ENCODE measurements around the gene PFN3.

The PFN3 gene, protein sequence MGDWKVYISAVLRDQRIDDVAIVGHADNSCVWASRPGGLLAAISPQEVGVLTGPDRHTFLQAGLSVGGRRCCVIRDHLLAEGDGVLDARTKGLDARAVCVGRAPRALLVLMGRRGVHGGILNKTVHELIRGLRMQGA

DNA sequence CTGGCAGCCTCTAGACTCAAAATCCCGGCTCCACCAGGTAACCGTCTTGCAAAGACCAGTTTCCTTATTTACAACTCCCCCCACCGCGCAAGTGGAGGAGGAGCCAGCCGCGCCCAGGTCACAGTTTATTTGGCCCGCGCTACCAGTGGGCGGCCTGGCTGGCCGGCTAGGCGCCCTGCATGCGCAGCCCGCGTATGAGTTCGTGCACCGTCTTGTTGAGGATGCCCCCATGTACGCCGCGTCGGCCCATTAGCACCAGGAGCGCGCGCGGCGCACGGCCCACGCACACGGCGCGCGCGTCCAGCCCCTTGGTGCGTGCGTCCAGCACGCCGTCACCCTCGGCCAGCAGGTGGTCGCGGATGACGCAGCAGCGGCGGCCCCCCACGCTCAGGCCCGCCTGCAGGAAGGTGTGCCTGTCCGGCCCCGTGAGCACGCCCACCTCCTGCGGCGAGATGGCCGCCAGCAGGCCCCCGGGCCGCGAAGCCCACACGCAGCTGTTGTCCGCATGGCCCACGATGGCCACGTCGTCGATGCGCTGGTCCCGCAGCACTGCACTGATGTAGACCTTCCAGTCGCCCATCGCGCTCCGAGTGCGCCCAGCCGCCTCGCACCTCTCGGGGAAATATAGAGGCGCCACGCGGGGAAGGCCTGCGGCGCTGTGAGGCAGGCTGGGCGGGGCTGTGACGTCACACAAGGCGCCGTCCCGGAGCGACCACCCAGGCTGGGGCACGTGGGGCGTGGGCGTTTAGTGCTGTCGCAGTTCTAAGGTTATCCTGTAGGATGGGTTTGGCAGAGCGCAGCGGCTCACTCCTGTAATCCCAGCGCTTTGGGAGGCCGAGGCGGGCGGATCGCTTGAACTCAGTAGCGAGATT, at the start of gene PFN3:
Gene PFN3, minus strand, starts transcription at position 665 of the 872 bp plus-strand sequence. Its CDS starts 85 bp downstream, at position 580.
- DNase-seq (ENCODE audit: low read depth in 2 of 2) = no peak

DNA sequence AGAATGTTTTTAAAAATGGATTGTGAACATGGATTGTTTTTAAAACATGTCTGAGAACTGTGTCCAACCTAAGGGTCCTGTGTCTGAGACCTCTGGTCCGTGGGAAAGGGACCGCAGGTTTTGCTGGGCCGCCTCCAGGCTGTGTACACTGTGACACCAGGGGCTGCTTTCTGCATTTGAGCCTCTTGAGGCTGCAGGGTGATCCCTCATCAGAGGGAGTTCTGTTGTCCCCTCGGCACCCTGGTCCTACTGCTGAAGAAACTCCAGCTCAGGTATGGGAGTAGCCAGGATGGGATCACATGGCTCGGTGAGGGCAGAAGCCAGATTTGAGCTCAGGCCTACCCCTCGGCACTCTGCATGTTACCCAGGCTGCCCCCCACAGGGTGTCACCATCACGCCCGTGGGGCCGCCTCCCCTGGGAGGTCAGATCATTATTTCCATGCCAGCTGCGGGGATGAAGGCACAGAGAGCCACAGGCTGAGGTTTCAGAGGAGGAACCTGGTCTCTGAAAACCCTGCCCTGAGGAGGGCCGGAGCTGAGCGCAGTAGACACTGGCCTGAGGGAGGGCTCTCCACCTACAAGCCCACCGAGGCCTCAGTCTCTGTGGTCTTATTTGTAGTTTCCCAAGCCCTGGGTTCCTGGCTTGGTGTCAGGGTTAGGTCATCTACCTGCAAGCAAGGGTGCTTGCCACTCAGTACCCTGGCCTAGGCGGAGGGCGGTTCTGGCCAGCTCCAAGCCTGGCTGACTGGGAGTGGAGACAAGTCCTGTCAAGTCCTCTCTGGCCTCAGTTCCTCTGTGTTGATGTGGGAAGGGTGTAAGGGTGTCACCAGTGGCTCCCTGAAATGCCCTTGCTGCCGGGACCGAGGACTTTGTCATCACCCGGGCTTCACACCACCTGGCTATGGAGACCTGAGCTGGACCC, 48.9 kb upstream of the PFN3 start:
- no peak for DNase-seq (ENCODE audit: low read depth in 2 of 2)

DNA sequence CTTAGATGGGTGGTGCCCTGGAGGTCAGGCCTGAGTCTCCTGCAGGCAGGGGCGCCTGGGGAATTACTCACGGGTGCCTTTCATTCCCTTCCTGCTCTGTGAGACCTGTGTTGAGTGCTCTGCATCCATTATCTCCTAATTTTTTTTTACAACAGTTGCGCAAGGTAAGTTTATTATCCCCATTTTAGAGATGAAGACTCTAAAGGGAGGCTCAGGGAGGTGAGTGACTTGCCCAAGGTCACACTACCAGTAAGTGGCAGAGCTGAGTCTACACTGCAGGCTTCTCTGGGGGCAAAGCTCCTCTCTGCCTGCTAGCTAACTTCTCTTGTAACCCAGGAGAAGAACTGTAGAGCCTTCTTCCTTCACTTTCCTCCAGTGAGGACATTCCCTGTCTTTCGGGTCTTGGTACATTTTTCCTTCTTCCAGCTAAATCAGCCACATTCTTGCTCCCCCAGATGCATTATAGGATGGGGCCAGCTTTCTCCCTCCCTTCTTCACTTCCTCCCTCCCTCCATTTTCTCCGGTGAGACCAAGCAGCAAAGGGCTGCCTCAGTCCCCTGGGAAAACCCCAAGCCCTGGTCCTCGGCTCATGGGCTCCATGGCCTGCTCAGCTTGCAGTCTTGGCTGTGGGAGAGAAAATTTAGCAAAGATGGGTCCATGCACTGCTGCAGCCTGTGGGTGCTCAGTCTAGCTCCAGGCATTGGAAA, 47.9 kb upstream of the PFN3 start:
- DNase-seq (ENCODE audit: low read depth in 2 of 2) = no peak

DNA sequence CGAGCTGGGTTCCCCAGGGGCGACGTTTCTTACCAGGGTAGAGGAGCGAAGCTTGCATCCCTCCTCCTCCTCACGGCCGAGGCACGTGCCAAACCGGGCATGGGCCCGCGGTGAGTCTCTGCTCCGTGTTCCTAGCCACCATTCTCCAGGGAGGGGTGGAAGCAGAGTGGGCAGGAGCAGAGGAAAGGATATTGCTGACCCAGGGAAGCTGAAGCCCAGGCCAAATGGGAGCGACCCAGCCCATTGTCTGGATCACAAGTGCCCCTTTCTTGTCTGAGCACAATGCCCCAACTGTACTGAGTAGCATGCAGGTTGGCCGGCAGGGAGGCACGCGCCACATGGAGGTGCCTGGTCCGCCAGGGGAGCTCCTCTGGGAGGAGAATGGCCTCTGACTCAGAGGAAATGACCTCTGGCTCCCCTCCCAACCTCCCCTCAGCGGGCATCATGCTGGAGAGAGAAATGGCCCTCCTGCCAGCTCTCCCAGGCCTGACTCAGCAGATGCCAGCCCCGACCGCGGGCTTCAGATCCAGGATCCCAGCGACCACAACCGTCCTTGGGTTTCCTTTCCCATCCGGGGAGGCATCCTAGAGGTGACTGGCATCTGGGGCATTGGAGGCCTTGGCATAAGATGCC, 47.3 kb upstream of the PFN3 start:
- no peak for DNase-seq (ENCODE audit: low read depth in 2 of 2)

DNA sequence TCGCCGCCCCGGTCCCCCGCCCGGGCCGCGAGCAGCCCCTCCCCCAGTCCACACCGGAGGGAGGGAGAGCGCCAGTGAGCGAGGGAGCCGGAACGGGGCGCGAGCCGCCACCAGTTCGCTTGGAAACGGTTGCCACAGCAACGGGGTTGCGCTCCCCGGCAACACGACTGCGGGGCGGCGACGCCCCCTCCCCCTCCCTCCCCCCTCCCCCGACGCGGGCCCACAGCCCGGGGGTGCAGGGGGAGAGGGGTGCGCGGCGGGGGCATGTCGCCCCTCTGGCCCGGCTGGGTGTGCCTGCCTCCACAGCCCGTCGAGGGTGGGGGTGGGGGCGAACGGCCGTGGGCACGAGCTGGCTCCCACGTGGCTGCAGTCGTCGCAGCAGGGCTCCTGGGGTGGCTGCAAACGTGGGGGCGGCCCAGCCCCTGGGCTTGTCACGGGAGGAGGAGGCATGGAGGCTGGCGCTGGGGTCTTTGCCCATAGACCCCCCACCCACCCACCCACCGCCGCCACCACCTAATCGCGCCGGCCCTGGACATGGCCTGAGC, 46.7 kb upstream of the PFN3 start:
- no peak for DNase-seq (ENCODE audit: low read depth in 2 of 2)

DNA sequence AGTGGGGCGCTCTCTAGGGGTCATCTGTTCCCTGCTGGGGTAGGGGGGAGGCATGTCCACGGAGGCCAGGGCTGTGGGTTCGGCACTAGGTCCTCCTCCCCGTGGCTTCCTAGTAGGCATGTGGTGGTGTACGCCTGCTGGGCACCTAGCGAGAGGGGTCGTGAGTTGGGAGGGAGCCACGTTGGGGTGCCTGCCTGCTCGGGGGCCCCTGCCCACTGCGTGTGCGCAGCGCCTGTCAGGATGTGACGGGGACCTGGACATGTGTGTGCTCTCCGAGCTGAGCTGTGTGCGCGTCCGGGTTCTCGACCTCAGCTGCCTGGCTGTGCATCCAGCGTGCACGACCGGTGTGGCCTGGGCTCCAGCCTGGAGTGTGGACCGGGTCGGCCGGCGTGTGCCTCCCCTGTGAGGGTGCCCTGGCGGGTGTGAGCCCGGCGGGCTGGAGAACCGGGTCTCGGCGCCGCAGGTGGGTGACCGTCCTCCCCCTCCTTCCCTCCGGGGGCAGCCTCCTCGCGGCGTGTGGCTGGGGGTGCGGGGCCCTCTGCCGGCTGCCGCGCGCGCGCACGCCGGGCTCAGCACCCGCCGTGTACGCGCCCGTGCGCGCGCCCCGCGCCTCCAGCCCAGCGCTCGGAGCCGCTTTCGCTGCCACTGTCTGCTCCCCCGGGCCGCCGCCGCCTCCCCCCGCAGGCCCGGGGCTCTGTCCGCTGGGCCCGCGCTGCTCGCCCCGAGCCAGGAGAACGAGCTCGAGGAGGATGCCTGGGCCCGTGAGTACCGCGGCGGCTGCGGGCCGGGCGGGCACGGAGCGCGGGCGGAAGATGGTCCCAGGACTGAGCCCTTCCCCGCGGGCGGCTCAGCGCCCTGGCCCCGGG, 46.0 kb upstream of the PFN3 start, which contains the start of gene PRR7:
Gene PRR7, plus strand, starts transcription at position 615 of the 866 bp plus-strand sequence. CDS start 8,254 bp downstream, outside the sequence.
- no peak for DNase-seq (ENCODE audit: low read depth in 2 of 2)

DNA sequence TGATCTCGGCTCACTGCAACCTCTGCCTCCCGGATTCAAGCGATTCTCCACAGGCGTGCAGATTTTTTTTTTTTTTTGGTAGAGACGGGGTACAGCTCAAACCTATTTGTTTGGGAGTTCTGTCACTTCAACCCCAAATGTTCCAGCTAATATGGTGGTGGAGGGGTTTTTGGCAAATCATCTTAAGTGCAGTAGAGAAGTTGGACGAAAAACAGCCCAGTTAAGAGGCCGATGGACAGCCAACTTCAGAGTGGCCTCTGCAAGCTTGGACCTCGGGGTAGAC, 45.4 kb upstream of the PFN3 start:
- no peak for DNase-seq (ENCODE audit: low read depth in 2 of 2)

DNA sequence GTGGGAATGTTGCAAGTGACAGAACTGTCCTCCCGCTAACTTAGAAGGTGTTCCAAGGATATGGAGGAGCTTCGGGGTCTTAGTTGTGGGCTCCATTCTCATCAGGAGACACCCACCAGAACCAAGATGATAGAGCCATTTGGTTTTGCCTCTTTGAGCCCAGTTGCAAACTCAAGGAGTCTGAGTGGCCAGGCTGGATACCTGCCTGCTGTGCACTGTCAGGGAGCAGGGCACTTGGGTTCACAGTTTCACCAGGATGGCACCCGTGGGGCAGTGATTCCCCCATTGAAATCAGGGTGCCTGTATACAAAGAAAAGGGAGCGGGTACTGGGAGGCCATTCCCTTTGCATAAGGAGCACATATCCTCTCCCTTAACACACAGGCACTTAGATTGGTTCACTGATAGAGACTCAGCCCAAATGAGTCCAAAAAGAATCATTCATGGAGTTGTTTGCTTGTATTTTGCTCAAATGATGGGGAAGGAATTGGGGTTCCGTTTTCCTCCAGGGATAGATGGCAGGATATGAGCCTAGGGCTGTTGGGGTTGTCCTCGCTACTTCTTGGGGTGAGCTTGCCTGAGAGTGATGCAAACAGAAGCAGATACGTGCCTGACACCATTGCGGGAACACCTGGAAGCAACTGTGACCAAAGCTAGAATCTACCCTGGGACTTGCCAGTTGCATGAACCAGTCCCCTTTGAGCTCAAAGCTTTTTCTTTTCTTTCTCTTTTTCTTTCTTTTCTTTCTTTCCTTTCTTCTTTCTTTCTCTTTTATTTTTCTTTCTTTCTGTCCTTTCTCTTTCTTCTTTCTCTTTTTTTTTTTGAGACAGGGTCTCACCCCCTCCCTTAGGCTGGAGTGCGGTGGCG, 44.8 kb upstream of the PFN3 start:
- DNase-seq (ENCODE audit: low read depth in 2 of 2) = no peak

DNA sequence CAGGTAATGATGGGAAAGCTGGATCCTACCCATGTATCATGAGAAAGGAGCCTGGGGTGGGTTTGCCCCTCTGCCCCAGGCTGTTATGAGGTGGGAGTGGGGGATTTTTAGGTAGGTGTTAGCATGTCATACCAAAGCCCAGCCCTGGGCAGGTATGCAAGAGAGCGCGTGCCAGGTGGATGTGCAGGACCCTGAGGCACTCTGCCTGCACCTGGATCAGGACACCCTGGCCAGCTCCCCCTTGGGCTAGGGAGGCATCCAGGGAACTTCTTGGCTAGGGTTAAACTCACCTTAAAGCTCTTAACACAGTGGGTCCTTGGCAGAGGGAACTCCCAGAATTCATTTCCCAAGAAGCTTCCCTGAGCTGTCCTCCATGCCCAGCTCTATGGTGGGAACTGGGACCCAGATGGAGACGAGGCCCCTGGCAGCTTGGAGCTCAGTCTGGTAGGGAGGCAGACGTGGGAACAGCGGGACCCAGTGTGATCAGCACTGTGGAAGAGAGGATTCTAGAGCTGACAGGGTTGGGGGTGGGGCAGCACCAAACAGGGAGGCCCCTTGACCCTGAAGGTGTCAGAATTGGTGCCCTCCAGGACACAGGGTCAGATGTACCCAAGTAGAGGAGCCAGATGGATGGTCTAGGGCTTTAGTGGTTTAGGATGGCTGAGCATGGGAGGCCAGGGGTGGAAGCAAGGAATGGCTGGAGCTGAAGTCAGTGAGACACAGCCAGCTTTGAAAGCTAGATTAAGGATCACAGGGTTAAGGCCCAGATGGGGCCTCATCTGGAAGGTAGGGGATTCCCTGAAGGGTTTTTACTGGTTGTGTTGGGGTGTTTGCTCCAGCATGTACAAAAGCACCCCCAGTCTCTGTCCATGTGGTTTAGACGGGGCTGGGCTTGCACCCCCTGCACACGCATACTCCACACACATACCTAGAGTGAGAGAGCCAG, 43.9 kb upstream of the PFN3 start:
- DNase-seq (ENCODE audit: low read depth in 2 of 2) = no peak

DNA sequence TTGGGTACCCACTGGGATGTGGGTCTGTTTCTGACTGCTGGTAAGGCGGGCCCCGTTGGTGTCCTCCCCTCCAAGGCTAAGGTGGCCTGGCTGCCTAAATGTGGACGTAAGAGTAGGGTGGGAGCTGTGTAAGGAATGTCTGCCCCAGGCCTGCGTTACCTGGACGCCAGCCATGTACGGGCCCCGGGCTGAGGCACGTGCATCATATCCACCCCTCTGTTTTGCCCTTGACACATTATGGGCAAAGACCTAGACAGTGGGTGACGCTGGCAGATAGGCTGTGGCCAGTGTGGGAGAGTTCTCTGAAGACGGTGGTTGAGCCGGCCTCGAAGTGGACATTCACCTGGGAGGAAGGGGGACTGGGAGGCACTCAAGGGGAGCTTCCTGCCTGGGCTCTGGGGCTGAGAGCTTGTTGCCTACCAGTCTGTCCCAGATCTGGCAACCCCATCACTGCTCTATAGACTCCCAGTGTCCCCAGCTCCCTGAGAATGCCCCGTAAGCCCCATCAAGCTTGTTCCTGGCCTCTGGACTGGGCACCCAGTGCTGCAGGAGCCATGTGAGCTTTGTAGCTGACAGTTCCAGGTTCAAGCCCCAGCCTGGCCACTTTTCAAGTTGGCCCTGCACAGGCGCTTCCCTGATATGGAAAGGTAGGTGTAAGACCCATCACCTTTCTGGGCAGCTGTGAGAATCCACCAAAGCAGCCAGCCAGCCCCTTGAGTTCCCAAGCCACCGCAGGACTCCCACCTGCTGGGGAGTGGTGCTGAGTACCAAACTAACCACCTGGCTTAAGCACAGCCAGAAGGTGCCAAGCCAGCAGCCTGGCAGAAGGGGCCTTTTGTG, 42.9 kb upstream of the PFN3 start:
- no peak for DNase-seq (ENCODE audit: low read depth in 2 of 2)

DNA sequence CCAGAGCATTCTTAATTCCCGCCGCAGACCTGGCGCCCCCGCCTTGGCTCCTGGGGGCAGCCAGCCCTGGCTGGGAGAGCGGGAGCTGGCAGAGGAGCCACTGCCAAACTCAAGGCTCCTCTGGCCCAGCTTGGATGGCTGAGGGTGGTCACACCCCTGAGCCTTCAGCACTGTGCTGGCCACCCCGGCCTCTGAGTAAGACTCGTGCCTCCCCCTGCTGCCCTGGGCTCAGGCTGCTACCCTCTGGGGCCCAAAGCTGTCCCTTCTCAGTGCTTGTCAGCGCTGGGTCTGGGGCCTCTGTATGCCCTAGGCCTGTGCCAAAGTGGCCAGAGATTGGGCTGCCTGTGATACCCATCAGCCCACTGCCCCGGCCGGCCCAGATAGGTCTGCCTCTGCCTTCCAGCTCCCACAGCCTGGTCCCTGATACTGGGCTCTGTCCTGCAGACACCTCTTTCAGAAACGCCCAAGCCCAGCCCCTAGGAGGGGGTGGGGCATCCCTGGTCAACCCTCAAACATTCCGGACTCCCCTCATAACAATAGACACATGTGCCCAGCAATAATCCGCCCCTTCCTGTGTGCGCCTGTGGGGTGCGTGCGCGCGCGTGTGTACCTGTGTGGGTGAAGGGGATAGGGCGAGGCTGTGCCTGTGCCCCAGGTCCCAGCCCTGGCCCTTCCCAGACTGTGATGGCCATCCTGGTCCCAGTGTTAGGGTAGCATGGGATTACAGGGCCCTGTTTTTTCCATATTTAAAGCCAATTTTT, 41.8 kb upstream of the PFN3 start:
- no peak for DNase-seq (ENCODE audit: low read depth in 2 of 2)

DNA sequence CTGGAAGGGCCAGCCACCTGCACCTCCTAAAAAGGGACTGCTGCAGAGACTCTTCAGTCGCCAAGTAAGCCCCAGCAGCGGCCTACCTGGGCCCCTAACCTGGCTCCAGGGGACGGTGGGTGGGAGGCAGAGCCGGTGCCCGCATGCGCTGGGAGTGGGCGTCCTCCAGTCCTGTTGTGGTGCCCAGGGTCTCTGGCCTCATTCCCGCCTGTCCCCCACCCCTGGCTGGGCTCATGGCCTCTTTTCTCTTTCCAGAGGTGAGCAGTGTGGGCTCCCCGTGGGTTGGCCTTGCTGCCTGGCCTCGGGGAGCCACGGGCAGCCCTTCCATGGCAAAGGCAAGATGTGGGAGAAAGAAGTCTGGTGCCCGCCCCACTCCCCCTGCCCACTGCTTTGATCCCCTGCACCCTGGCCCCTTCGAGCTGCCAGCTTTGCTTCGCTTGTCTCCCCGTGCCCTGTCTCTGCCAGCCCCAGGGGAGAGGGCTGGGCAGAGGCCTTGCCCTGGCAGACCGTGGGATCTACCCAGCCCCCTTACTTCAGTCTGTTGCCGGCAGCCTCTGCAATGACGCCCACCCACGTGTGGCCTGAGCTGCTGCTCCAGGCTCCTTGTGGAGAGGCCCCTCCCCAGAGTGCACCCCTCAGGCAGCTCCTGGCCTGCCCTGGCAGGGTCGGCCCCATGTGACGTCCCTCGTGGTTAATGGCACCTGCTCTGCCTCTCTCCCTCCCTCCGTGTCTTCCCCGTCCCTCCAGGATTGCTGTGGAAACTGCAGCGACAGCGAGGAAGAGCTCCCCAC, 40.7 kb upstream of the PFN3 start:
- DNase-seq (ENCODE audit: low read depth in 2 of 2) = no peak

DNA sequence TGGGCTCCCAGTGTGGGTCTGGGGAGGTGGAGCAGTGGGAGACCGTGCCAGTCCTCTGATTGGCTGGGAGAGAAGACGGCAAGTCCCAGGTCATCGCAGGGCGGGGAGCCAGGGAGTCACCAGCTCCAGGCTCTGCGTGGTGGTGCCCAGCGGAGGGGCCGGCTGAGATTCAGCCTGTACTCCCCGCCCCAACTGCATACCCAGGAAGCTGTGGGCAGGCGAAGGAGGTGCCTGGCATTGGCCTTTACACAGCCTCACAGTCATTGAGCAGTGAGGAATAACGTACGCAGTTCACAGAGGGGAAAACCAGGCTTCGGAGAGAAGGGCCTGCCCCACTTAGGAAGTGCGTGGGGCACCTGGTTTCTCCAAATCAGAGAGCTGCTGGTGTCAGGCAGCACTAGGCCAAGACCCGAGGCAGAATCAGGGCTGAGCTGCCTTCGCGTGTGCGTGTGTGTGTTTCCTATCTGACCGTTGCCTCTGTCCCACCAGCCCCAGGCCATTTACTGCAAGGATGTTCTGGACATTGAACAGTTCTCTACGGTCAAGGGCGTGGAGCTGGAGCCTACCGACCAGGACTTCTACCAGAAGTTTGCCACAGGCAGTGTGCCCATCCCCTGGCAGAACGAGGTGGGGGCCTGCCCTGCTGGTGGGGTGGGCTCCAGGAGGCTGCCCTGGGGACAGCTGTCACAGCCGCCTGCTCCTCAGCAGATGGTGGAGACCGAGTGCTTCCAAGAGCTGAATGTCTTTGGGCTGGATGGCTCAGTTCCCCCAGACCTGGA, 39.9 kb upstream of the PFN3 start:
- DNase-seq (ENCODE audit: low read depth in 2 of 2) = no peak

DNA sequence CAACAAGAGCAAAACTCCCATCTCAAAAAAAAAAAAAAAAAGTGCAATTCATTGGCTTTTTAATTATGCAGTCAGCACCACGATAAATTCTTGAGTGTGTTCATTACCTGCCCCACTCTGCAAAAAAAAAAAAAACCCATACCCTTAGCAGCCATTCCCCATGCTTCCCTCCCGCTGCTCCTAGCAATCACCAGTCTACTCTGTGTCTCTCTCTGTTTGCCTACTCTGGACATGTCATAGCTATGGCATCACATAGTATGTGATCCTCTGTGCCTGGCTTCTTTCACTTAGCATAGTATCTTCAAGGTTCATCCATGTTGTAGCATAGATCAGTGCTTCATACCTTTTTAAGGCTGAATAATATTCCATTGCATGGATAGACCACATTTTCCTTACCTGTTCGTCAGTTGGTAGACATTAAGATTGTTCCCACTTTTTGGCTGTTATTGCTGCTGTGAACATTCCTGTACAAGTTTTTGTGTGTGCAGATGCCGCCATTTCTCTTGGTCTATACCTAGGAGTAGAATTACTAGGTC, 39.1 kb upstream of the PFN3 start:
- DNase-seq (ENCODE audit: low read depth in 2 of 2) = no peak
